ENCODE results near the gene B3GALT5.
"Not testable (repeated sequence)": the region's sequence is repeated elsewhere in the genome, so short reads cannot be mapped to it uniquely, and the experiment has no call there.

Gene B3GALT5

GRCh38 chr21:39669485-39669884, 56.7 kb downstream of the B3GALT5 start:
- DNase-seq: no peak

GRCh38 chr21:39669976-39670661, 57.4 kb downstream of the B3GALT5 start:
- no peak for DNase-seq

- DNase-seq: no peak
Measured at GRCh38 chr21:39670701-39671100, 58.0 kb downstream of the B3GALT5 start.

GRCh38 chr21:39671986-39672385, 59.2 kb downstream of the B3GALT5 start:
- DNase-seq: no peak

- DNase-seq: no peak
Measured at GRCh38 chr21:39673163-39673562, 60.4 kb downstream of the B3GALT5 start.

- no peak for DNase-seq
Measured at GRCh38 chr21:39673736-39674135, 61.0 kb downstream of the B3GALT5 start.

GRCh38 chr21:39674801-39675200, 62.1 kb downstream of the B3GALT5 start:
- no peak for DNase-seq

GRCh38 chr21:39675590-39675989, 62.9 kb downstream of the B3GALT5 start:
- DNase-seq: no peak

GRCh38 chr21:39675993-39676661, 63.4 kb downstream of the B3GALT5 start:
- peak; percentile 96 for DNase-seq

GRCh38 chr21:39680216-39680615, 67.5 kb downstream of the B3GALT5 start:
- no peak for DNase-seq

GRCh38 chr21:39681257-39681656, 68.5 kb downstream of the B3GALT5 start:
- no peak for DNase-seq

- DNase-seq: no peak
Measured at GRCh38 chr21:39681845-39682244, 69.1 kb downstream of the B3GALT5 start.

- DNase-seq: no peak
Measured at GRCh38 chr21:39685236-39685635, 72.5 kb downstream of the B3GALT5 start.

GRCh38 chr21:39685991-39686390, 73.3 kb downstream of the B3GALT5 start:
- DNase-seq: no peak

GRCh38 chr21:39686646-39687468, 74.1 kb downstream of the B3GALT5 start:
- DNase-seq: no peak

- no peak for DNase-seq
Measured at GRCh38 chr21:39688010-39688409, 75.3 kb downstream of the B3GALT5 start.

- not testable (repeated sequence) for DNase-seq
Measured at GRCh38 chr21:39689860-39690259, 77.1 kb downstream of the B3GALT5 start.

GRCh38 chr21:39690454-39690853, 77.7 kb downstream of the B3GALT5 start:
- DNase-seq: no peak

GRCh38 chr21:39694750-39695149, 82.0 kb downstream of the B3GALT5 start:
- no peak for DNase-seq

- no peak for DNase-seq
Measured at GRCh38 chr21:39696196-39696595, 83.5 kb downstream of the B3GALT5 start.

GRCh38 chr21:39696618-39697017, 83.9 kb downstream of the B3GALT5 start:
- DNase-seq: no peak

- DNase-seq: no peak
Measured at GRCh38 chr21:39700318-39700717, 87.6 kb downstream of the B3GALT5 start.

- no peak for DNase-seq
Measured at GRCh38 chr21:39703578-39703977, 90.8 kb downstream of the B3GALT5 start.

GRCh38 chr21:39705849-39706248, 93.1 kb downstream of the B3GALT5 start:
- DNase-seq: no peak
